ENCODE results near the gene OR2AG2.

The OR2AG2 gene

DNA sequence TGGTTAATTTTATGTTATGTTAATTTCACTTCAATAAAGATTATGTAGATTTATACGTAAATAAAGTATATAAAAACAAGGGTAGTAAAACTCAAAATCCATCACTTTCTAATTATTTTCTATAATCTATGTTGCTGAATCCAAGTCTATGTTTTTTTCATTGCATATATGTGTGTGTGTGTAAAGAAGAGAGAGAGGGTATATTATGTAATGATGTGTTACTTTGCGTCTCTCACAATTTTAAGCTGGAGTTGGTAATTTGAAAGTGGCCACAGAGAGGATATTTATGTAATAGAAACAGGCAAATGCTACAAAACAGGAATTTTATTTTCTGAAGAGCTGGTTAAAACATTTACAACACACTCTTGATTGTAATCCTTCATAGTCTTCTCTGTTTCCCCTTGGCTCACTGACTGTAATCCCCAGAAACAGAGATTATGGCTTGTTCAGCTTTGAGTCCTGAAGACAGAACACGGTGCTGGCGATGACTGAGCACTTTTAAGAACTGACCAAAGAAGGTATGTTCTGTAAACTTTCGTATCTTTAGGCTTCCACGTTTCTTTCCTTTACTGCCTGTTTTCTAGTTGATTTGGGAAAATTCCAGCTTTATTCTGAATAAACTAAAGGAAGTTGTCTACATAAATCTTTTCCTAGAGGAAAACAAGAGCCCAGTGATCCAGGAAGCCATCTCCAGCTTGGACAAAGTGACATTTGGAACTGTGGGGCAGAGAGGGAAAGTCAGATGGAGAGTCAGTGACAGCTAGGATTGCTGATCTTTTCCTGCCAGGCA, 43.6 kb downstream of the OR2AG2 start:
- TF ChIP-seq, protein P1, sequence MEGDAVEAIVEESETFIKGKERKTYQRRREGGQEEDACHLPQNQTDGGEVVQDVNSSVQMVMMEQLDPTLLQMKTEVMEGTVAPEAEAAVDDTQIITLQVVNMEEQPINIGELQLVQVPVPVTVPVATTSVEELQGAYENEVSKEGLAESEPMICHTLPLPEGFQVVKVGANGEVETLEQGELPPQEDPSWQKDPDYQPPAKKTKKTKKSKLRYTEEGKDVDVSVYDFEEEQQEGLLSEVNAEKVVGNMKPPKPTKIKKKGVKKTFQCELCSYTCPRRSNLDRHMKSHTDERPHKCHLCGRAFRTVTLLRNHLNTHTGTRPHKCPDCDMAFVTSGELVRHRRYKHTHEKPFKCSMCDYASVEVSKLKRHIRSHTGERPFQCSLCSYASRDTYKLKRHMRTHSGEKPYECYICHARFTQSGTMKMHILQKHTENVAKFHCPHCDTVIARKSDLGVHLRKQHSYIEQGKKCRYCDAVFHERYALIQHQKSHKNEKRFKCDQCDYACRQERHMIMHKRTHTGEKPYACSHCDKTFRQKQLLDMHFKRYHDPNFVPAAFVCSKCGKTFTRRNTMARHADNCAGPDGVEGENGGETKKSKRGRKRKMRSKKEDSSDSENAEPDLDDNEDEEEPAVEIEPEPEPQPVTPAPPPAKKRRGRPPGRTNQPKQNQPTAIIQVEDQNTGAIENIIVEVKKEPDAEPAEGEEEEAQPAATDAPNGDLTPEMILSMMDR (IDR thresholded peaks at IDR 0.05; ENCODE audit: borderline replicate concordance, insufficient read depth, low read depth, low read length), result no peak
- H3K4me3 ChIP-seq (ENCODE audit: low read depth, low read length), result no peak overlapping the region

DNA sequence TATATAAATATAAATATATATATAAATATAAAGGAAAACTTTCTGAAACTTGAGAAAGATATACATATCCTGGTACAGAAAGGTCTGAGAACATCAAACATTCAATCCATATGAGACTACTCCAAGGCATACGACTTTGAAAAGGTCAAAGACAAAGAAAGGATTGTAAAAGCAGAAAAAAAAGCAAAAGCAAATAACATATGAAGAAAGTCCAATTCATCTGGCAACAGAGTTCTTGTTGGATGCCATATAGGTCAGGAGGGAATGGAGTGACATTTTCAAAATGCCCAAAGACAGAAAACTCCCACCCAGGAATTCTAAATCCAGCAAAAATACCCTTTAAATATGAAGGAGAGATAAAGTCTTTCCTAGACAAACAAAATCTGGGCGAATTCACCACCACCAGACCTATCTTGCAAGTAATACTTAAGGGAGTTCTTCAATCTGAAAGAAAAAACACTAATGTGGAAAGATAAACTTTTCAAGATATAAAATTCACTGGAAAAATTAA, 46.3 kb downstream of the OR2AG2 start:
- H3K4me3 ChIP-seq (ENCODE audit: low read depth, low read length), result no peak overlapping the region
- TF ChIP-seq, protein P1 (IDR thresholded peaks at IDR 0.05; ENCODE audit: borderline replicate concordance, insufficient read depth, low read depth, low read length), result no peak

DNA sequence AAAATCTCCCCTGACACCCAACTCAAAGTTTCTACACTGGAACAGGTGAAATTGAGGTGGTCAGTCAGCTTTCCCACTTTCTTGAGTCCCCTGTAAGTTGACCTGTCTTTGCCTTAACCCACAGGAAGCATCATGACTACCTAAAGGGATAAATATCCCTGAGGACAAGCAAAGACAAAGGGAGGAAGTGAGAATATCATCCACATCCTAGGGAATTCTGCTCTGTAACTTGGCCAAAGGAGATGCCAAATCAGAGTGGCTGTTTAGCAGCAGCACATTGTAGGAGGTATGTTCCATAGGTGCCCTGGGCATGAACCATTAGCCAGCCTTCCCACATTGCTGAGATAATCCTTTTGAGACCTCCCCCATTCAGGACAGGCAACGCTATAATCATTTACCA, 47.8 kb downstream of the OR2AG2 start:
- H3K4me3 ChIP-seq (ENCODE audit: low read depth, low read length), result no peak overlapping the region
- TF ChIP-seq, protein P1 (IDR thresholded peaks at IDR 0.05; ENCODE audit: borderline replicate concordance, insufficient read depth, low read depth, low read length), result no peak

DNA sequence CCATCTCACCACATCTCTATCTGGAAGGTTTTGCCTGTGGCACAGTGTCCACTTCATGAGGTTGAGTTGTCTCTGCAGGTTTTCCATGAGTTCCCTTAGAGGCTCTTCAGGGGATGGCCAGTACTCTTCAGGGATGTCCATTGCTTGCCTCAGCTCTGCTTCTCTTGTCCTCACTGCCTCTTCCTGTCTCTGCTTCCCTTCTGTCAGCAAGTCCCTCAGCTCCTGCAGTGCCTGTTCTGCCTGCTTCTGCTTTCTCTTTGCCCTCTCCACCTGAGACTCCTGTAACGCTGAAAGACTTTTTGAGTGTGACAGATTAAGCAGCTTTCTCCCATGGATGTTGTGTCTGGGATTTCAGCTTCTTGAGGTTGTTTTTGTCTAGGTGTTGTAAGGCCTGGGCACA, 50.4 kb downstream of the OR2AG2 start:
- TF ChIP-seq, protein P1 (IDR thresholded peaks at IDR 0.05; ENCODE audit: borderline replicate concordance, insufficient read depth, low read depth, low read length), result no peak
- H3K4me3 ChIP-seq (ENCODE audit: low read depth, low read length), result no peak overlapping the region

DNA sequence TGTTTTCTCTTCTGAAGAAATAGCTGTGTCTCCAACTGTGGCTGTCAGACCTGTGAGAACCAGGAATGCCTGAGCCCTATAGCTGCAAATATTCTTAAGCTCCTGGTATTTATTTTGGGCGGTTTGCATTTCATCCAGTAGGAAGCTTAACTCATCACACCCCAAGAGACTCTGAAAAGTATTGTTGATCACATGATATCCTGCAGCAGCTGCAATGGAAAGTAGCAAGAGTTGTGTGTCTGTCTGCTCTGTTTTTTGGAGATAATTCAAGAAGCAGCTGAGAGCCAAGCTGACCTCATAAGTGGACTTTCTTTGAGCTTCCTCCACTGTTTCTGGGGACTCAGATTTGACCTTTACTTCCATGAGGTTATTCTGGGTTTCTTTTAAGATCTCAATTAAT, 52.2 kb downstream of the OR2AG2 start:
- H3K4me3 ChIP-seq (ENCODE audit: low read depth, low read length), result no peak overlapping the region
- TF ChIP-seq, protein P1 (IDR thresholded peaks at IDR 0.05; ENCODE audit: borderline replicate concordance, insufficient read depth, low read depth, low read length), result no peak

DNA sequence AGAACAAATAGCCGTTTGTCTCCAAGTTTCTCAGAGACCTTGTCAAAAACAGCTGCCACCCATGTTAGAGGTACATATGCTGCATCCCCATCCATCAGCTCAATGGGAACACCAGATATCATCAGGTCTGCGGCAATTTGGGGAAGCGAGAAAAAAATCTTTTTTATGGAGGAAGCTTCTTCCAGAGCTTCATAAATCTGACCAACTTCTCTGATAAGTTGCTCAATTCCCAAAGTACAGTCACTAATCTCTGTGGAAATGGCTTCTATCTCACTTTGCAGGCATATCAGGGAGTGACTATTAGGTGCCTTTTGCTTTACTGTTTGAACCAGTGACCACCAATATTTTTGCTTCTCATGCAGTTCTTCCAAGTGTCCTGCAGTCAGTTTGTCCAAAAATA, 54.4 kb downstream of the OR2AG2 start:
- H3K4me3 ChIP-seq (ENCODE audit: low read depth, low read length), result no peak overlapping the region
- TF ChIP-seq, protein P1 (IDR thresholded peaks at IDR 0.05; ENCODE audit: borderline replicate concordance, insufficient read depth, low read depth, low read length), result no peak
